ENCODE data around the gene PSMB5. TPM values are rescaled to one million over a fixed set of nuclear protein-coding genes. Genes with fewer than 3 reads are reported as not detected.

Gene PSMB5
- total and polyA plus RNA-seq, 2 of the 13 experiments (the other 11 are each of a cell fraction or from before 2014, with no cell fraction given), result 705 to 871 TPM

DNA sequence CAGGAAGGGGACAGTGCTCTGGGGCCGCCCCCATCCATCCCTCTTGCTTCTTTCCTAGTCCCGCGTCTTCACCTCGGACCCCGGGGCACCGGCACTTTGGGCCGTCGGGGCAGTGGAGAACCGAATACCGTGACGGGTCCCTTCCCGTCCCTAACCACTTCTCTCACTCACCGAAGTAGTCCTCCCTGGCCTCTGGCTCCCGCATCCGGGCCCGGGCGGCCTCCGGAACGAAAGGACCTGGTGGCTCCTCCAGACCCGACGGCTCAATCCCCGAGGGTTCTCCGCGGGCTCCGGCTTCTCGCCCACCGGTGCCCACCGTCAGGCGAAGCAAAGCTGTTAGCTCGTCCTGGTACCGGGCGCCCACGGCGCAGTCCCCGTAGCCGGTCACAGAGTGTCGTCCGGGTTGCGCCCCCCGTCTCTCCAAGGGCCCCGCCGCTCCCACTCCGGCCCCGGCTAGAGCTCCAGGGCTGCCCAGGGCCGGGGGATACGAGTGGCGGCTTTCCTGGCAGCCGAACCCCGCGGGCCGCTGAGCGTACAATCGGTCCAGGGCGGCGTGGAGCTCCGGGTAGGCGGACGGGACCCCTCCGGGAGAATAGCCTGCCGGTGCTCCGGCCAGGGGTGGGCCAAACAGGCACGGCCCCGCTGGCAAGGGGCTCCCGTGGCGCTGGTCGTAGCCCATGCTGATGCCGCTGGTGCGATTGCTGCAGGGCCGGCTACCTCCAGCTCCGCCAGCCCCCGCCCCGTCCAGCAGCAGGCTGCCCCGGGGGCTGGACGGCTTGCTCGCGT, 53.4 kb downstream of the PSMB5 start (continued):
- TF ChIP-seq, protein P1, sequence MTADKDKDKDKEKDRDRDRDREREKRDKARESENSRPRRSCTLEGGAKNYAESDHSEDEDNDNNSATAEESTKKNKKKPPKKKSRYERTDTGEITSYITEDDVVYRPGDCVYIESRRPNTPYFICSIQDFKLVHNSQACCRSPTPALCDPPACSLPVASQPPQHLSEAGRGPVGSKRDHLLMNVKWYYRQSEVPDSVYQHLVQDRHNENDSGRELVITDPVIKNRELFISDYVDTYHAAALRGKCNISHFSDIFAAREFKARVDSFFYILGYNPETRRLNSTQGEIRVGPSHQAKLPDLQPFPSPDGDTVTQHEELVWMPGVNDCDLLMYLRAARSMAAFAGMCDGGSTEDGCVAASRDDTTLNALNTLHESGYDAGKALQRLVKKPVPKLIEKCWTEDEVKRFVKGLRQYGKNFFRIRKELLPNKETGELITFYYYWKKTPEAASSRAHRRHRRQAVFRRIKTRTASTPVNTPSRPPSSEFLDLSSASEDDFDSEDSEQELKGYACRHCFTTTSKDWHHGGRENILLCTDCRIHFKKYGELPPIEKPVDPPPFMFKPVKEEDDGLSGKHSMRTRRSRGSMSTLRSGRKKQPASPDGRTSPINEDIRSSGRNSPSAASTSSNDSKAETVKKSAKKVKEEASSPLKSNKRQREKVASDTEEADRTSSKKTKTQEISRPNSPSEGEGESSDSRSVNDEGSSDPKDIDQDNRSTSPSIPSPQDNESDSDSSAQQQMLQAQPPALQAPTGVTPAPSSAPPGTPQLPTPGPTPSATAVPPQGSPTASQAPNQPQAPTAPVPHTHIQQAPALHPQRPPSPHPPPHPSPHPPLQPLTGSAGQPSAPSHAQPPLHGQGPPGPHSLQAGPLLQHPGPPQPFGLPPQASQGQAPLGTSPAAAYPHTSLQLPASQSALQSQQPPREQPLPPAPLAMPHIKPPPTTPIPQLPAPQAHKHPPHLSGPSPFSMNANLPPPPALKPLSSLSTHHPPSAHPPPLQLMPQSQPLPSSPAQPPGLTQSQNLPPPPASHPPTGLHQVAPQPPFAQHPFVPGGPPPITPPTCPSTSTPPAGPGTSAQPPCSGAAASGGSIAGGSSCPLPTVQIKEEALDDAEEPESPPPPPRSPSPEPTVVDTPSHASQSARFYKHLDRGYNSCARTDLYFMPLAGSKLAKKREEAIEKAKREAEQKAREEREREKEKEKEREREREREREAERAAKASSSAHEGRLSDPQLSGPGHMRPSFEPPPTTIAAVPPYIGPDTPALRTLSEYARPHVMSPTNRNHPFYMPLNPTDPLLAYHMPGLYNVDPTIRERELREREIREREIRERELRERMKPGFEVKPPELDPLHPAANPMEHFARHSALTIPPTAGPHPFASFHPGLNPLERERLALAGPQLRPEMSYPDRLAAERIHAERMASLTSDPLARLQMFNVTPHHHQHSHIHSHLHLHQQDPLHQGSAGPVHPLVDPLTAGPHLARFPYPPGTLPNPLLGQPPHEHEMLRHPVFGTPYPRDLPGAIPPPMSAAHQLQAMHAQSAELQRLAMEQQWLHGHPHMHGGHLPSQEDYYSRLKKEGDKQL (CRISPR knock-in tag; IDR thresholded peaks at IDR 0.05; ENCODE audit: low read depth), result peak; percentile 21; the same call in 1 of the 2 replicates
- TF ChIP-seq, protein P2, sequence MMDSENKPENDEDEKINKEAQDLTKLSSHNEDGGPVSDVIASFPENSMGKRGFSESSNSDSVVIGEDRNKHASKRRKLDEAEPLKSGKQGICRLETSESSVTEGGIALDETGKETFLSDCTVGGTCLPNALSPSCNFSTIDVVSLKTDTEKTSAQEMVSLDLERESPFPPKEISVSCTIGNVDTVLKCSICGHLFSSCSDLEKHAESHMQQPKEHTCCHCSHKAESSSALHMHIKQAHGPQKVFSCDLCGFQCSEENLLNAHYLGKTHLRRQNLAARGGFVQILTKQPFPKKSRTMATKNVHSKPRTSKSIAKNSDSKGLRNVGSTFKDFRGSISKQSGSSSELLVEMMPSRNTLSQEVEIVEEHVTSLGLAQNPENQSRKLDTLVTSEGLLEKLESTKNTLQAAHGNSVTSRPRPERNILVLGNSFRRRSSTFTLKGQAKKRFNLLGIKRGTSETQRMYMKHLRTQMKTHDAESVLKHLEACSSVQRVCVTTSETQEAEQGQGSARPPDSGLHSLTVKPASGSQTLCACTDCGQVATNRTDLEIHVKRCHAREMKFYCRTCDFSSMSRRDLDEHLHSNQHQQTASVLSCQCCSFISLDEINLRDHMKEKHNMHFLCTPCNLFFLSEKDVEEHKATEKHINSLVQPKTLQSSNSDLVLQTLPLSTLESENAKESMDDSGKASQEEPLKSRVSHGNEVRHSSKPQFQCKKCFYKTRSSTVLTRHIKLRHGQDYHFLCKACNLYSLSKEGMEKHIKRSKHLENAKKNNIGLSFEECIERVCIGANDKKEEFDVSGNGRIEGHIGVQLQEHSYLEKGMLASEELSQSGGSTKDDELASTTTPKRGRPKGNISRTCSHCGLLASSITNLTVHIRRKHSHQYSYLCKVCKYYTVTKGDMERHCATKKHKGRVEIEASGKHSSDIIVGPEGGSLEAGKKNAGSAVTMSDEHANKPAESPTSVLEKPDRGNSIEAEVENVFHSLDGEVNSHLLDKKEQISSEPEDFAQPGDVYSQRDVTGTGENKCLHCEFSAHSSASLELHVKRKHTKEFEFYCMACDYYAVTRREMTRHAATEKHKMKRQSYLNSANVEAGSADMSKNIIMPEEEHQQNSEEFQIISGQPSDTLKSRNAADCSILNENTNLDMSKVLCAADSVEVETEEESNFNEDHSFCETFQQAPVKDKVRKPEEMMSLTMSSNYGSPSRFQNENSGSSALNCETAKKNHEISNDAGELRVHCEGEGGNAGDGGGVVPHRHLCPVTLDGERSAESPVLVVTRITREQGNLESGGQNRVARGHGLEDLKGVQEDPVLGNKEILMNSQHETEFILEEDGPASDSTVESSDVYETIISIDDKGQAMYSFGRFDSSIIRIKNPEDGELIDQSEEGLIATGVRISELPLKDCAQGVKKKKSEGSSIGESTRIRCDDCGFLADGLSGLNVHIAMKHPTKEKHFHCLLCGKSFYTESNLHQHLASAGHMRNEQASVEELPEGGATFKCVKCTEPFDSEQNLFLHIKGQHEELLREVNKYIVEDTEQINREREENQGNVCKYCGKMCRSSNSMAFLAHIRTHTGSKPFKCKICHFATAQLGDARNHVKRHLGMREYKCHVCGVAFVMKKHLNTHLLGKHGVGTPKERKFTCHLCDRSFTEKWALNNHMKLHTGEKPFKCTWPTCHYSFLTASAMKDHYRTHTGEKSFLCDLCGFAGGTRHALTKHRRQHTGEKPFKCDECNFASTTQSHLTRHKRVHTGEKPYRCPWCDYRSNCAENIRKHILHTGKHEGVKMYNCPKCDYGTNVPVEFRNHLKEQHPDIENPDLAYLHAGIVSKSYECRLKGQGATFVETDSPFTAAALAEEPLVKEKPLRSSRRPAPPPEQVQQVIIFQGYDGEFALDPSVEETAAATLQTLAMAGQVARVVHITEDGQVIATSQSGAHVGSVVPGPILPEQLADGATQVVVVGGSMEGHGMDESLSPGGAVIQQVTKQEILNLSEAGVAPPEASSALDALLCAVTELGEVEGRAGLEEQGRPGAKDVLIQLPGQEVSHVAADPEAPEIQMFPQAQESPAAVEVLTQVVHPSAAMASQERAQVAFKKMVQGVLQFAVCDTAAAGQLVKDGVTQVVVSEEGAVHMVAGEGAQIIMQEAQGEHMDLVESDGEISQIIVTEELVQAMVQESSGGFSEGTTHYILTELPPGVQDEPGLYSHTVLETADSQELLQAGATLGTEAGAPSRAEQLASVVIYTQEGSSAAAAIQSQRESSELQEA (CRISPR knock-in tag; IDR thresholded peaks at IDR 0.05; ENCODE audit: not compliant biosample characterization), result peak; percentile 61
- peak; percentile 99 for TF ChIP-seq GLI4 (CRISPR knock-in tag; IDR thresholded peaks at IDR 0.05; ENCODE audit: borderline replicate concordance)
- TF ChIP-seq AGO1 (IDR thresholded peaks at IDR 0.05; ENCODE audit: low read depth, low read length, poor library complexity, severe bottlenecking), result peak; percentile 79
- peak; percentile 95 for TF ChIP-seq RBM22 (optimal IDR thresholded peaks at IDR 0.05; ENCODE audit: low read length)
- no peak for TF ChIP-seq GTF2F1 (IDR thresholded peaks at IDR 0.05; ENCODE audit: low read length)
- TF ChIP-seq SRY (CRISPR knock-in tag; IDR thresholded peaks at IDR 0.05), result no peak
- TF ChIP-seq, protein P3, sequence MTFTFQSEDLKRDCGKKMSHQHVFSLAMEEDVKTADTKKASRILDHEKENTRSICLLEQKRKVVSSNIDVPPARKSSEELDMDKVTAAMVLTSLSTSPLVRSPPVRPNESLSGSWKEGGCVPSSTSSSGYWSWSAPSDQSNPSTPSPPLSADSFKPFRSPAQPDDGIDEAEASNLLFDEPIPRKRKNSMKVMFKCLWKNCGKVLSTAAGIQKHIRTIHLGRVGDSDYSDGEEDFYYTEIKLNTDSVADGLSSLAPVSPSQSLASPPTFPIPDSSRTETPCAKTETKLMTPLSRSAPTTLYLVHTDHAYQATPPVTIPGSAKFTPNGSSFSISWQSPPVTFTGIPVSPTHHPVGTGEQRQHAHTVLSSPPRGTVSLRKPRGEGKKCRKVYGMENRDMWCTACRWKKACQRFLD (CRISPR knock-in tag; IDR thresholded peaks at IDR 0.05; ENCODE audit: borderline replicate concordance), result peak; percentile 26
- TF ChIP-seq KAT2B (IDR thresholded peaks at IDR 0.05; ENCODE audit: borderline replicate concordance, low read depth, low read length), result no peak
- no peak for TF ChIP-seq ZNF563 (CRISPR knock-in tag; IDR thresholded peaks at IDR 0.05)
- peak; percentile 31; the same call in 1 of the 2 replicates for TF ChIP-seq ARNTL (CRISPR knock-in tag; IDR thresholded peaks at IDR 0.05)
- TF ChIP-seq MIER3 (CRISPR knock-in tag; IDR thresholded peaks at IDR 0.05; ENCODE audit: borderline replicate concordance), result peak; percentile 47; the same call in 1 of the 2 replicates
- peak; percentile 32; the same call in 1 of the 2 replicates for TF ChIP-seq GABPB1 (CRISPR knock-in tag; IDR thresholded peaks at IDR 0.05)
- TF ChIP-seq PHB2 (IDR thresholded peaks at IDR 0.05; ENCODE audit: partially characterized antibody), result no peak
